GM12878 (cell line): Measurements from ENCODE around the gene PARP1. TPM values are rescaled to one million over a fixed set of nuclear protein-coding genes. Genes with fewer than 3 reads are reported as not detected.

Experiments
- ATAC-seq: fragments of 200-7000 bp; cut with Tn5 transposase; 3 replicates; pipeline ENCODE4 v1.9.1; 2020; ENCODE audit warnings: mild to moderate bottlenecking, moderate library complexity
- BruUV-seq: library from RNA; stranded (reverse); fragments of 400-500 nt; replicated peaks from 2 replicates; lab custom pipeline; 2021; lab: Mats Ljungman, UMichigan
- CTCF ChIA-PET: fragments of 300-600 bp; sonication (Branson Sonifier 250); formaldehyde crosslinking; extraction: SDS; loops from one replicate; lab custom pipeline; 2021; ENCODE audit warnings: inconsistent platforms; lab: Yijun Ruan, JAX
- POLR2A ChIA-PET: fragments of 350-600 bp; formaldehyde crosslinking; extraction: SDS; loops from one replicate; lab custom pipeline; 2021; ENCODE audit warnings: inconsistent platforms; lab: Charles Lee
- RAD21 ChIA-PET: fragments of 300-600 bp; sonication (Branson Sonifier 250); formaldehyde crosslinking; loops from one replicate; lab custom pipeline; 2023; ENCODE audit warnings: antibody characterized with exemption; ENCODE audit not compliant: unreplicated experiment; lab: Charles Lee
- SMC1A ChIA-PET: fragments of 300-600 bp; sonication (Branson Sonifier 250); formaldehyde crosslinking; loops from one replicate; lab custom pipeline; 2023; ENCODE audit not compliant: unreplicated experiment, uncharacterized antibody; lab: Charles Lee
- DNase-seq: peaks from one replicate; pipeline ENCODE4 v3.0.0-alpha.2; 2011; ENCODE audit warnings: low read depth, low spot score
- FAIRE-seq: peaks from 3 replicates; lab custom pipeline; 2011; peaks lifted over from hg19 to GRCh38; lab: Jason Lieb, UNC
- H2AFZ ChIP-seq: 2 replicates; pipeline ENCODE4 v1.6.0; 2011; ENCODE audit warnings: low read depth, low read length, control low read depth; ENCODE audit not compliant: control insufficient read depth
- H3K27ac ChIP-seq: 2 replicates; pipeline ENCODE4 v1.5.1; 2011; ENCODE audit warnings: control low read depth; ENCODE audit not compliant: control insufficient read depth, insufficient read depth
- H3K27me3 ChIP-seq, 2 experiments: replicated peaks in 1 of 2; 2 replicates each; pipeline versions ENCODE4 v1.6.0 to v1.6.1; 2011; ENCODE audit warnings: low read length in 1 of 2; ENCODE audit not compliant: control insufficient read depth in 2 of 2, insufficient read depth in 2 of 2
- H3K36me3 ChIP-seq, 2 experiments: 2 replicates each; pipeline ENCODE4 v1.5.1; 2011; ENCODE audit warnings: low read length in 1 of 2; ENCODE audit not compliant: control insufficient read depth in 2 of 2, insufficient read depth in 2 of 2
- H3K4me1 ChIP-seq: 2 replicates; pipeline ENCODE4 v1.6.1; 2011; ENCODE audit warnings: mild to moderate bottlenecking, low read length, moderate library complexity, mixed read lengths; ENCODE audit not compliant: control insufficient read depth, insufficient read depth
- H3K4me2 ChIP-seq: 2 replicates; pipeline ENCODE4 v1.6.0; 2011; ENCODE audit warnings: control low read depth; ENCODE audit not compliant: control insufficient read depth, insufficient read depth
- H3K4me3 ChIP-seq: fragments of 200-600 bp; sonication (generic); 2 replicates; pipeline ENCODE4 v1.5.1; 2016
- H3K79me2 ChIP-seq: 2 replicates; pipeline ENCODE4 v1.6.0; 2011; ENCODE audit warnings: low read length; ENCODE audit not compliant: control insufficient read depth, insufficient read depth
- H3K9ac ChIP-seq: 2 replicates; pipeline ENCODE4 v1.8.0; 2011; ENCODE audit warnings: low read length, control low read depth, mixed read lengths; ENCODE audit not compliant: control insufficient read depth, insufficient read depth
- H3K9me3 ChIP-seq: replicated peaks from 3 replicates; pipeline ENCODE4 v1.5.1; 2011; ENCODE audit warnings: mild to moderate bottlenecking, low read length; ENCODE audit not compliant: control insufficient read depth, insufficient read depth
- H4K20me1 ChIP-seq: 2 replicates; pipeline ENCODE4 v1.6.0; 2011; ENCODE audit not compliant: control insufficient read depth, insufficient read depth
- FOXK2 ChIP-seq: fragments of 450-650 bp; IDR thresholded peaks from 2 replicates; pipeline ENCODE4 v1.6.1; 2017; ENCODE audit warnings: mild to moderate bottlenecking, moderate library complexity
- KLF5 ChIP-seq: fragments of 450-650 bp; IDR thresholded peaks from 2 replicates; pipeline ENCODE4 v1.6.1; 2014; ENCODE audit warnings: mild to moderate bottlenecking; ENCODE audit not compliant: partially characterized antibody
- MEF2B ChIP-seq: fragments of 450-650 bp; IDR thresholded peaks from 2 replicates; pipeline ENCODE4 v1.6.1; 2018; ENCODE audit warnings: mild to moderate bottlenecking, moderate library complexity; ENCODE audit not compliant: partially characterized antibody, poor library complexity, severe bottlenecking
- POLR2AphosphoS2 ChIP-seq: IDR thresholded peaks from 2 replicates; pipeline ENCODE4 v1.6.1; 2011; ENCODE audit warnings: low read depth, mild to moderate bottlenecking, low read length, improper control_type of control experiment, moderate library complexity
- SPI1 ChIP-seq: IDR thresholded peaks from 2 replicates; pipeline ENCODE4 v1.6.1; 2011; ENCODE audit warnings: low read depth, mild to moderate bottlenecking, low read length, moderate library complexity, borderline replicate concordance; ENCODE audit not compliant: insufficient read depth
- YY1 ChIP-seq: IDR thresholded peaks from 2 replicates; pipeline ENCODE4 v1.6.1; 2011; ENCODE audit warnings: low read depth, mild to moderate bottlenecking, low read length
- ZBED1 ChIP-seq: IDR thresholded peaks from 2 replicates; pipeline ENCODE4 v1.6.1; 2016; ENCODE audit warnings: borderline replicate concordance
- WGBS: methylation state at CpG from one replicate; pipeline ENCODE4 v1.1.6; 2016; ENCODE audit warnings: low lambda C conversion rate; ENCODE audit not compliant: insufficient replicate concordance, insufficient coverage; ENCODE audit errors: missing lambda C conversion rate; 5-methylcytosine and 5-hydroxymethylcytosine counted together
- in situ Hi-C: fragments of 300-500 bp; cut with MboI; formaldehyde crosslinking; loops from 9 replicates; pipeline ENCODE4 v1.14.3; 2018; ENCODE audit warnings: mixed read lengths
- intact Hi-C: fragments of 100-400 bp; cut with micrococcal nuclease; formaldehyde crosslinking; loops from one replicate; pipeline ENCODE4 v1.14.2; 2022; ENCODE audit not compliant: unreplicated experiment
- polyA plus RNA-seq, 11 experiments: library from polyadenylated mRNA; depleted of rRNA in 4 of 11; unstranded in 6 of 11; stranded (reverse) in 5 of 11; fragments of >200 nt; fragmentation: Nextera tagmentation in 4 of 11; fragmentation: Illumina TruSeq in 1 of 11; extraction: Ambion mirVana in 4 of 11; extraction: Trizol in 1 of 11; gene quantifications; 1 replicate in 1 of 11; 2 replicates in 10 of 11; pipeline versions ENCODE4 v1.2.1 to v1.2.3, GENCODE V29; 2011 to 2016; ENCODE audit warnings: inconsistent platforms in 2 of 11, missing spikeins in 2 of 11, low read depth in 1 of 11
- total RNA-seq, 4 experiments: library from RNA; depleted of rRNA in 3 of 4; stranded (reverse); fragments of >200 nt in 3 of 4; fragmentation: Illumina TruSeq in 1 of 4; extraction: Trizol in 1 of 4; gene quantifications; 2 replicates each; pipeline versions ENCODE4 v1.2.1 to v1.2.3, GENCODE V29; 2013 to 2021
- TF ChIP-seq, protein P1 (sequence below): IDR thresholded peaks from 2 replicates; pipeline ENCODE4 v1.6.1; 2011; ENCODE audit warnings: borderline replicate concordance, low read depth, mild to moderate bottlenecking, moderate library complexity, low read length; ENCODE audit not compliant: insufficient read depth, poor library complexity, severe bottlenecking
- TF ChIP-seq, protein P2 (sequence below): fragments of 150-350 bp; IDR thresholded peaks from 2 replicates; pipeline ENCODE4 v1.6.1; 2014; ENCODE audit warnings: mild to moderate bottlenecking, low read depth, low read length
- TF ChIP-seq, protein P3 (sequence below): fragments of 450-650 bp; IDR thresholded peaks from 2 replicates; pipeline ENCODE4 v1.6.1; 2014; ENCODE audit warnings: mild to moderate bottlenecking

Gene PARP1
- total and polyA plus RNA-seq, 10 of the 15 experiments (the other 5 are each of a cell fraction or from before 2014, with no cell fraction given) = 113 to 287 (median 265) TPM

DNA sequence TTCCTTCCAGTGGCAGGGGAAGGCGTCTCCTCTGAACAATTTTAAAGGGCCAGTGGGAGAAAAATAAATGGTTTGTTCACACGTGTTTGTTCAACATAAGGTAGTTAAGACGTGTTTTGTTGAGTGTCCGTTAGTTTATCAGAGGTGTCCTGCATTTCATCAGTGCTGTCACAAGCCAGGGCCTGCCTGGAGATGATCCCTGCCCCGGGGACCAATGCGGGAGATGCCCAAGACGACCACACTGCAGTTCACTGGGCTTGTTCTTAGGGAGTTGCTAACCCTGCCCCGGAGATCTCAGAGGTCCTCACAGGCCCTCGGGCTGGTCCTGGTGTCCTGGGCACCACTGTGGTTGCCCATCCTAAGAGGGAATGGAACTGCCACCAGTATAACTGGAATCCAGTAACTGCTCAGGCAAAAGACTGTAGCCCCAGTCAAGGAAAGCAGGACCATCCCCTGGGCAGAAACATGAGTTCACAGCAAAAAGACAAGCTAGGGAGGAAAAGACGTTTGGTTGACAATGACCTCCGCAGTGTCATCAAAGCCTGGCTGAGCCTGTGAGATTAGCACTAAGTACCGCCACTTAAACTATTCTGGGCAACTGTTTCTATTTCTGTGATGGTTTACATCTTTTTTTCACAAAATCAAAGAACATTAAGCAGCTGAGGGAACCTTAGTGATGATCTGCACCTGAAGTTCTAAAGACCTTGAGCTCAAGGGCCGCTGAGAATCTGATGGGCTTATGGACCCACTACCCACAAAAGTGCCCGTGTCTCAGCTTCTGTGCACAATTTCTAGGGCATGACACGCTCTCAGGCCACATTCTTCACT lies 54.0 kb downstream of the PARP1 start (continued):
- TF ChIP-seq, protein P1, sequence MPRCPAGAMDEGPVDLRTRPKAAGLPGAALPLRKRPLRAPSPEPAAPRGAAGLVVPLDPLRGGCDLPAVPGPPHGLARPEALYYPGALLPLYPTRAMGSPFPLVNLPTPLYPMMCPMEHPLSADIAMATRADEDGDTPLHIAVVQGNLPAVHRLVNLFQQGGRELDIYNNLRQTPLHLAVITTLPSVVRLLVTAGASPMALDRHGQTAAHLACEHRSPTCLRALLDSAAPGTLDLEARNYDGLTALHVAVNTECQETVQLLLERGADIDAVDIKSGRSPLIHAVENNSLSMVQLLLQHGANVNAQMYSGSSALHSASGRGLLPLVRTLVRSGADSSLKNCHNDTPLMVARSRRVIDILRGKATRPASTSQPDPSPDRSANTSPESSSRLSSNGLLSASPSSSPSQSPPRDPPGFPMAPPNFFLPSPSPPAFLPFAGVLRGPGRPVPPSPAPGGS = no peak
- TF ChIP-seq, protein P2, sequence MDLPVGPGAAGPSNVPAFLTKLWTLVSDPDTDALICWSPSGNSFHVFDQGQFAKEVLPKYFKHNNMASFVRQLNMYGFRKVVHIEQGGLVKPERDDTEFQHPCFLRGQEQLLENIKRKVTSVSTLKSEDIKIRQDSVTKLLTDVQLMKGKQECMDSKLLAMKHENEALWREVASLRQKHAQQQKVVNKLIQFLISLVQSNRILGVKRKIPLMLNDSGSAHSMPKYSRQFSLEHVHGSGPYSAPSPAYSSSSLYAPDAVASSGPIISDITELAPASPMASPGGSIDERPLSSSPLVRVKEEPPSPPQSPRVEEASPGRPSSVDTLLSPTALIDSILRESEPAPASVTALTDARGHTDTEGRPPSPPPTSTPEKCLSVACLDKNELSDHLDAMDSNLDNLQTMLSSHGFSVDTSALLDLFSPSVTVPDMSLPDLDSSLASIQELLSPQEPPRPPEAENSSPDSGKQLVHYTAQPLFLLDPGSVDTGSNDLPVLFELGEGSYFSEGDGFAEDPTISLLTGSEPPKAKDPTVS = no peak
- TF ChIP-seq, protein P3, sequence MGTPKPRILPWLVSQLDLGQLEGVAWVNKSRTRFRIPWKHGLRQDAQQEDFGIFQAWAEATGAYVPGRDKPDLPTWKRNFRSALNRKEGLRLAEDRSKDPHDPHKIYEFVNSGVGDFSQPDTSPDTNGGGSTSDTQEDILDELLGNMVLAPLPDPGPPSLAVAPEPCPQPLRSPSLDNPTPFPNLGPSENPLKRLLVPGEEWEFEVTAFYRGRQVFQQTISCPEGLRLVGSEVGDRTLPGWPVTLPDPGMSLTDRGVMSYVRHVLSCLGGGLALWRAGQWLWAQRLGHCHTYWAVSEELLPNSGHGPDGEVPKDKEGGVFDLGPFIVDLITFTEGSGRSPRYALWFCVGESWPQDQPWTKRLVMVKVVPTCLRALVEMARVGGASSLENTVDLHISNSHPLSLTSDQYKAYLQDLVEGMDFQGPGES = no peak
- no peak for TF ChIP-seq FOXK2
- TF ChIP-seq, all 136 proteins: peak for 0

DNA sequence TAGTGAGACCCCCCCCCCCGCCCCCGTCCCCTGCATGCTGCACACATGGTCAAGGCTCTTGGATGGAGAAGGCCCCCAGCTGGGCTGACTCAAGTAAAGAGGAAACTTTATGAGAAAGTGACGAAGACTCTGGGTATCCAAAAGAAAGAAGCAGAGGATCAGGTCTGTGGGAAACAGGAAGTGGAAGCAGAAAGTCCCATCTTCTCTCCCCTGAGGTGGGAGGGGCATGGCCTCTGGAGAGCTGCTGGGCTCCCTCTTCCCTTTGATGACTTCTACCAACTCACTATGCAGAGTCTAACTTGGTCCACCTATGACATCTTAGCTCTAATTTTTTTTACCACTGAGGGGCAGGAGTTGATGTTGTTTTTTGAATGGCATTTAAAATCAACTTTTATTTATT lies 56.2 kb downstream of the PARP1 start:
- no peak overlapping the region for H3K4me3 ChIP-seq
- CTCF ChIA-PET = interaction anchor here (0.6 to 0.7 kb wide), 2 partner anchors 12 to 53 kb away, joined by 3 read pairs; no protein-coding TSS in a partner anchor
- SMC1A ChIA-PET = no interaction called here
- no peak overlapping the region for H2AFZ ChIP-seq
- no peak overlapping the region for H3K4me2 ChIP-seq
- peaks cover 0 to 10% of the 10 kb centered on the region in 2 experiments; a peak in 2 of 4 replicates for H3K36me3 ChIP-seq
- no peaks in the 10 kb centered on the region for H3K27me3 ChIP-seq
- no peak for TF ChIP-seq POLR2AphosphoS2
- no peak for TF ChIP-seq ZBED1
- peak; percentile 90 for TF ChIP-seq MEF2B
- TF ChIP-seq SPI1 = peak; percentile 73
- TF ChIP-seq YY1 = no peak
- no peak for TF ChIP-seq KLF5
- intact Hi-C loops = no loop called here
- H4K20me1 ChIP-seq = no peaks in the 10 kb centered on the region
- ATAC-seq (peak; percentile 38), FAIRE-seq (no peak), DNase-seq (no peak)
- peaks cover 32% of the 10 kb centered on the region for H3K4me1 ChIP-seq
- H3K9me3 ChIP-seq = no peaks in the 10 kb centered on the region
- no TSS peak for BruUV-seq
- H3K27ac ChIP-seq = no peak overlapping the region
- in situ Hi-C loops = no loop called here
- no peak overlapping the region for H3K9ac ChIP-seq
- POLR2A ChIA-PET = interaction anchor here (0.8 kb wide), 1 partner anchor 13 kb away, joined by 3 read pairs; no protein-coding TSS in a partner anchor
- RAD21 ChIA-PET = no interaction called here
- H3K79me2 ChIP-seq = no peaks in the 10 kb centered on the region
- 57% methylated on average over 3 of the region's 3 CpGs for WGBS
